K562 (cell line): ENCODE data around the gene HAND2. TPM values are rescaled to one million over a fixed set of nuclear protein-coding genes. Genes with fewer than 3 reads are reported as not detected.

Experiments
- ATAC-seq: fragments of 200-7000 bp; cut with Tn5 transposase; 3 replicates; pipeline ENCODE4 v1.9.1; 2020; ENCODE audit warnings: moderate library complexity
- BruUV-seq: library from RNA; stranded (reverse); fragments of 400-500 nt; replicated peaks from 2 replicates; lab custom pipeline; 2021; lab: Mats Ljungman, UMichigan
- CTCF ChIA-PET: fragments of 300-600 bp; formaldehyde crosslinking; extraction: SDS; loops from one replicate; lab custom pipeline; 2021; ENCODE audit warnings: low intra/inter-chr PET ratio; lab: Yijun Ruan, JAX
- POLR2A ChIA-PET: fragments of 300-600, 350-650 bp; sonication (Branson Sonifier 250); formaldehyde crosslinking; extraction: SDS; loops from one replicate; lab custom pipeline; 2021; ENCODE audit warnings: antibody characterized with exemption, inconsistent platforms; lab: Yijun Ruan, JAX
- DNase-seq, 4 experiments: peaks; one replicate each; pipeline versions ENCODE4 v3.0.0 to v3.0.0-alpha.2; 2011 to 2018; ENCODE audit warnings: low spot score in 3 of 4, mixed read lengths in 3 of 4; ENCODE audit errors: extremely low read depth in 1 of 4
- FAIRE-seq: peaks from 2 replicates; lab custom pipeline; 2011; peaks lifted over from hg19 to GRCh38; lab: Jason Lieb, UNC
- H2AFZ ChIP-seq: 2 replicates; pipeline ENCODE4 v1.6.0; 2011; ENCODE audit warnings: low read depth, low read length, control low read depth, inconsistent platforms
- H3K27ac ChIP-seq: fragments of 200-600 bp; 3 replicates; pipeline ENCODE4 v1.8.0; 2011; ENCODE audit warnings: low read depth, mild to moderate bottlenecking, control low read depth, inconsistent platforms, low read length, moderate library complexity, mixed read lengths; ENCODE audit errors: extremely low read depth
- H3K27me3 ChIP-seq, 2 experiments: fragments of 300-600 bp in 1 of 2; 2 replicates in 1 of 2; 3 replicates in 1 of 2; pipeline versions ENCODE4 v1.6.0 to v1.8.0; 2011; ENCODE audit warnings: inconsistent platforms in 2 of 2, low read length in 2 of 2, mild to moderate bottlenecking in 1 of 2, mixed read lengths in 1 of 2, moderate library complexity in 1 of 2; ENCODE audit not compliant: control insufficient read depth in 2 of 2, insufficient read depth in 2 of 2
- H3K36me3 ChIP-seq: fragments of 300-600 bp; 3 replicates; pipeline ENCODE4 v1.8.0; 2011; ENCODE audit warnings: mild to moderate bottlenecking, low read length, inconsistent platforms; ENCODE audit not compliant: control insufficient read depth, insufficient read depth
- H3K4me1 ChIP-seq, 2 experiments: fragments of 200-600 bp in 1 of 2; replicated peaks in 1 of 2; 2 replicates in 1 of 2; 3 replicates in 1 of 2; pipeline versions ENCODE4 v1.5.1 to v1.8.0; 2011; ENCODE audit warnings: inconsistent platforms in 2 of 2, low read length in 2 of 2, mild to moderate bottlenecking in 1 of 2, mixed read lengths in 1 of 2, moderate library complexity in 1 of 2; ENCODE audit not compliant: control insufficient read depth in 2 of 2, insufficient read depth in 2 of 2
- H3K4me2 ChIP-seq: 2 replicates; pipeline ENCODE4 v1.6.1; 2011; ENCODE audit warnings: low read length, control low read depth, inconsistent platforms, mixed read lengths; ENCODE audit not compliant: insufficient read depth
- H3K4me3 ChIP-seq: fragments of 200-600 bp; sonication (generic), shearing (Covaris generic); 2 replicates; pipeline ENCODE4 v1.5.1; 2016; ENCODE audit warnings: control low read depth, inconsistent platforms
- H3K79me2 ChIP-seq: fragments of 200-600 bp; 3 replicates; pipeline ENCODE4 v1.8.0; 2011; ENCODE audit warnings: low read length, inconsistent platforms; ENCODE audit not compliant: control insufficient read depth, insufficient read depth
- H3K9ac ChIP-seq, 2 experiments: 2 replicates each; pipeline versions ENCODE4 v1.6.0 to v1.6.1; 2011; ENCODE audit warnings: low read depth in 2 of 2, low read length in 2 of 2, control low read depth in 1 of 2, inconsistent platforms in 1 of 2, mild to moderate bottlenecking in 1 of 2, mixed read lengths in 1 of 2; ENCODE audit not compliant: insufficient read depth in 1 of 2
- H3K9me1 ChIP-seq: one replicate; pipeline ENCODE4 v1.6.0; 2011; ENCODE audit warnings: inconsistent platforms, mild to moderate bottlenecking, low read length, moderate library complexity; ENCODE audit not compliant: control insufficient read depth, insufficient read depth
- H3K9me3 ChIP-seq: replicated peaks from 2 replicates; pipeline ENCODE4 v1.5.1; 2011; ENCODE audit warnings: low read depth, low read length, inconsistent platforms; ENCODE audit not compliant: control insufficient read depth, insufficient read depth
- H4K20me1 ChIP-seq: replicated peaks from 2 replicates; pipeline ENCODE4 v1.6.1; 2011; ENCODE audit warnings: low read length, inconsistent platforms, mixed read lengths; ENCODE audit not compliant: control insufficient read depth, insufficient read depth
- ELF1 ChIP-seq: fragments of 200-800 bp; sonication (Bioruptor generic); IDR thresholded peaks from 2 replicates; pipeline ENCODE4 v1.6.1; 2016; ENCODE audit warnings: missing genetic modification characterization, missing compliant biosample characterization
- EWSR1 ChIP-seq: fragments of 450-650 bp; IDR thresholded peaks from 2 replicates; pipeline ENCODE4 v1.6.1; 2018; ENCODE audit warnings: borderline replicate concordance, mild to moderate bottlenecking, low read depth, moderate library complexity; ENCODE audit not compliant: partially characterized antibody
- FOXA3 ChIP-seq, 2 experiments: fragments of 450-650 bp in 1 of 2; sonication (generic) in 1 of 2; formaldehyde crosslinking; IDR thresholded peaks in 1 of 2; conservative IDR thresholded peaks in 1 of 2; 2 replicates each; pipeline versions ENCODE4 v1.4.0 to v1.8.0; 2020 to 2022; ENCODE audit warnings: mild to moderate bottlenecking in 2 of 2, missing genetic modification reagents in 1 of 2
- MEF2D ChIP-seq: conservative IDR thresholded peaks from 2 replicates; pipeline ENCODE4 v1.6.1; 2016; ENCODE audit warnings: low read depth, missing genetic modification characterization, missing compliant biosample characterization
- MGA ChIP-seq: fragments of 450-650 bp; IDR thresholded peaks from 2 replicates; pipeline ENCODE4 v1.6.1; 2016; ENCODE audit warnings: mild to moderate bottlenecking, moderate library complexity
- TCF7L2 ChIP-seq: fragments of 150-350 bp; IDR thresholded peaks from 2 replicates; pipeline ENCODE4 v1.6.1; 2016; ENCODE audit warnings: low read depth, mild to moderate bottlenecking, low read length, moderate library complexity
- ZFP91 ChIP-seq: sonication (generic); formaldehyde crosslinking; IDR thresholded peaks from 2 replicates; pipeline ENCODE4 v1.8.0; 2022; ENCODE audit warnings: mild to moderate bottlenecking, missing genetic modification reagents
- ZNF133 ChIP-seq: fragments of 250-450 bp; sonication (Bioruptor Pico); IDR thresholded peaks from 2 replicates; pipeline ENCODE4 v1.4.0; 2020; ENCODE audit warnings: mild to moderate bottlenecking
- ZNF717 ChIP-seq: fragments of 250-450 bp; sonication (Bioruptor Pico); IDR thresholded peaks from 2 replicates; pipeline ENCODE4 v1.5.0; 2021
- WGBS: fragments of 100-300 bp; shearing (Covaris generic); methylation state at CpG from one replicate; pipeline ENCODE4 v1.1.6; 2016; ENCODE audit warnings: low coverage, mixed read lengths; ENCODE audit not compliant: insufficient coverage; ENCODE audit errors: missing lambda C conversion rate; 5-methylcytosine and 5-hydroxymethylcytosine counted together
- in situ Hi-C: fragments of 300-500 bp; cut with MboI; formaldehyde crosslinking; loops from 4 replicates; pipeline ENCODE4 v1.15.0; 2018; ENCODE audit warnings: inconsistent platforms, mixed read lengths
- intact Hi-C: fragments of 100-400 bp; cut with micrococcal nuclease; formaldehyde crosslinking; loops from 2 replicates; pipeline ENCODE4 v1.14.2; 2022
- polyA plus RNA-seq, 8 experiments: library from polyadenylated mRNA; depleted of rRNA in 4 of 8; stranded (reverse) in 5 of 8; unstranded in 3 of 8; fragments of >200 nt; fragmentation: Nextera tagmentation in 2 of 8; fragmentation: Illumina TruSeq in 1 of 8; extraction: Ambion mirVana in 2 of 8; extraction: Trizol in 1 of 8; gene quantifications; 2 replicates each; pipeline versions ENCODE4 v1.2.1 to v1.2.3, GENCODE V29; 2011 to 2014; ENCODE audit warnings: inconsistent platforms in 1 of 8, missing spikeins in 1 of 8
- total RNA-seq, 7 experiments: library from RNA; depleted of rRNA in 6 of 7; stranded (reverse); fragments of >200 nt in 6 of 7; fragmentation: Illumina TruSeq in 2 of 7; extraction: Trizol in 2 of 7; gene quantifications; 2 replicates each; pipeline versions ENCODE4 v1.2.1 to v1.2.3, GENCODE V29; 2011 to 2021; ENCODE audit warnings: low replicate concordance in 1 of 7

Gene HAND2
- total and polyA plus RNA-seq, 9 of the 15 experiments (the other 6 are each of a cell fraction or from before 2014, with no cell fraction given): 1.7 to 12.8 (median 4.9) TPM

DNA sequence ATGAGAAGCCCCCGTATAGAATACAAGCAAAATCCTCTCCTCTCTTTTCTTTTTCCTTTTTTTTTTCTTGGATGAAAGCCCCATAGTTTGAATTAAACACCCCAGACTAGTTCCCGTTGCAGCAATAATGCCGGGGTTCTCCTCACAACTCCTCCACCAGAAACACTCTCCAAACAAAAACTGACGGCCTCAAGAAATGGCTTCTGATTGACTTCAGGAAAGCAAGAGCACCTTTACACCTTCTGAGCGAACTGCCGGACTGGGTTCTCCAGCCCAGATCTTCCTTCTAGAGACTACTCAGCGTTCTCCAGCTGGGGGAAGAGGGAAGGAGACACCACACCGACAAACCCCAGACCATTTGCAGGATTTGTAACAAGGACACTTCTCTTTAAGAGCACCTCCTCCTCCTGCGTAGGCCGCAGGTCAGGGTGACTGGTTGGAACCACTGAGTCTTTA is 4.0 kb downstream of the HAND2 start:
- DNase-seq (peak in 1 of 4 experiments; percentile 34), ATAC-seq (no peak), FAIRE-seq (peak; percentile 57)
- peak overlapping the region; percentile 66 for H3K4me2 ChIP-seq
- POLR2A ChIA-PET: no interaction called here
- H2AFZ ChIP-seq: peak overlapping the region; percentile 40; the same call in 1 of the 2 replicates
- H3K4me3 ChIP-seq: peak overlapping the region; percentile 51
- no peaks in the 10 kb centered on the region for H3K9me1 ChIP-seq
- H3K36me3 ChIP-seq: no peaks in the 10 kb centered on the region
- peaks cover 35% of the 10 kb centered on the region for H3K79me2 ChIP-seq
- 34% methylated on average over 9 of the region's 10 CpGs for WGBS
- no peaks in the 10 kb centered on the region for H3K27me3 ChIP-seq
- peaks cover 0 to 50% of the 10 kb centered on the region in 2 experiments; a peak in 4 of 5 replicates for H3K4me1 ChIP-seq
- in situ Hi-C loops: no loop called here
- peak overlapping the region; percentile 11 to 61; a peak in 3 of 4 replicates for H3K9ac ChIP-seq
- no peaks in the 10 kb centered on the region for H4K20me1 ChIP-seq
- H3K27ac ChIP-seq: peak overlapping the region; percentile 60
- BruUV-seq: no TSS peak
- intact Hi-C loops: loop anchor here (5.0 kb wide), 1 partner anchor 61 kb away; no protein-coding TSS in a partner anchor
- H3K9me3 ChIP-seq: peaks cover 3% of the 10 kb centered on the region
- CTCF ChIA-PET: no interaction called here
- TF ChIP-seq ZNF717 (CRISPR knock-in tag) (no peak), ZFP91 (CRISPR knock-in tag) (no peak), ELF1 (no peak), FOXA3 (CRISPR knock-in tag; conservative IDR thresholded peaks at IDR 0.05 in 1 of 2, IDR thresholded peaks at IDR 0.05 in 1 of 2) (no peak), MGA (no peak), MEF2D (tag) (no peak), ZNF133 (no peak), EWSR1 (no peak), TCF7L2 (no peak)
